Hepatocyte (in vitro differentiated cells): ENCODE data around the gene CLGN.

Source experiments
- CTCF ChIP-seq: fragments of 200-600 bp; sonication (generic); IDR thresholded peaks from 2 replicates; pipeline ENCODE4 v1.5.1; 2016; ENCODE audit warnings: antibody characterized with exemption, mild to moderate bottlenecking; ENCODE audit not compliant: poor library complexity
- EZH2 ChIP-seq: fragments of 200-600 bp; sonication (generic); IDR thresholded peaks from 2 replicates; pipeline ENCODE4 v1.6.1; 2016; ENCODE audit warnings: antibody characterized with exemption, mild to moderate bottlenecking, borderline replicate concordance
- EZH2phosphoT487 ChIP-seq: fragments of 200-600 bp; sonication (generic); IDR thresholded peaks from one replicate; pipeline ENCODE4 v1.6.1; 2018; ENCODE audit warnings: antibody characterized with exemption, mild to moderate bottlenecking, low read depth, moderate library complexity; ENCODE audit not compliant: unreplicated experiment, severe bottlenecking

GRCh38 chr4:140463182-140463581 is 35.7 kb upstream of the CLGN start:
- TF ChIP-seq CTCF: no peak
- no peak for TF ChIP-seq EZH2
- TF ChIP-seq EZH2phosphoT487: no peak
